Islet of Langerhans (tissue), 1 donor: ENCODE measurements around the gene KIRREL1.

Experiments used
- FAIRE-seq: peaks from one replicate; lab custom pipeline; 2011; peaks lifted over from hg19 to GRCh38; lab: Jason Lieb, UNC

KIRREL1 gene

DNA sequence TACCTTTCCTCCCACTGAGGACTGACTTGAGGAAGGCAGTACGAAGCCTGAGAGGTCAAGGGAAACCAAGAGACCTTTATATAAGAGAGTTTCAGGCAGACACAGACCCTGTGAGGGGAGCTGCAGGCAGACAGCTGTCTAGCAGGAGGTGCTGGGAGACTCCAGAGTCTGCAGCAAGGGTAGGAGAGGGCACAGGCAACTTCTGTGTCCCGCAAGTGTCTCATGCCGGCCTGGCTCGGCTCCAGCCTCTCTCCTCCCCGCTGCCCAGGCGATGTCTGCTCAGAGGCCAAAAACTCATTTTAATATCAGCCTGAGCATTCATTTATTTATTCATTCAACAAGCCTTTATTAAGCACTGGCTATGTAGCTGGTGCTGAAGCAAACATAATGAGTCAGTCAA, 83.0 kb downstream of the KIRREL1 start:
- FAIRE-seq: no peak

DNA sequence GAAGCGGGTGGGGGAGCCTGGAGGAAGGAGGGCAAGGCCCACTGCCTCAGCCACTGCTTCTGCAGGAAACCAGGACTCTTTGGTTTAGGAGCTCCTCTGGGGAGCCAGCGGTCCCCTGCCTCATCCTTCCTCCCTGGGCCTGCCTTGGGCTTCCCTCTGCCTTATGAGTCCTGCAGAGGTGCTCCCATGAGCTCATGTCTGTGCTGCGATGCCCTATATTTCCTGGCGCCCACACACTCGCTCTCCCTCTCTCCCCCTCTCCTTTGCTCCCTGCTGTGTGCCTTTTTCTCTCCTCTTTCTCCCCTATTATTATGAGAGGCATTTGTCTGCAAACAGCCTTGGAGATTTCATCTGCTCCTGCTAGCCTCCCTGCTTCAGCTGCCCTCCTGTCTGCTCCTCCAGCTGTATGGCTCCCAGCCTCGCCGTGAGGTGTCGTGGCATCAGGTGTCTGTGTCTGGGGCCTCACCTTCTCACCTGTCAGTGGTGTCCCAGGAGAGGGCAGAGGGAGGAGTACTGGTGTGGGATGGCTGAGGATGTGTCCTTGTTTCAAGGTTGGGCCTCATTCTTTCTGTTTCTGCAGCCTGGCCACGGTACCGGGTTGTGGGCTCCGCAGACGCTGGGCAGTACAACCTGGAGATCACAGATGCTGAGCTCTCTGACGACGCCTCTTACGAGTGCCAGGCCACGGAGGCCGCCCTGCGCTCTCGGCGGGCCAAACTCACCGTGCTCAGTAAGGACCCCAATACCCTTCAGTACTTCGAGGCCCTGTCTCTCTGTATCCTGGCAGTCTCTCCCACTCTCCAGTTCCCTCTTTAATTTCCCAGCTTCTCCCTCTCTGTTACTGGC, 84.2 kb downstream of the KIRREL1 start:
- FAIRE-seq: no peak

DNA sequence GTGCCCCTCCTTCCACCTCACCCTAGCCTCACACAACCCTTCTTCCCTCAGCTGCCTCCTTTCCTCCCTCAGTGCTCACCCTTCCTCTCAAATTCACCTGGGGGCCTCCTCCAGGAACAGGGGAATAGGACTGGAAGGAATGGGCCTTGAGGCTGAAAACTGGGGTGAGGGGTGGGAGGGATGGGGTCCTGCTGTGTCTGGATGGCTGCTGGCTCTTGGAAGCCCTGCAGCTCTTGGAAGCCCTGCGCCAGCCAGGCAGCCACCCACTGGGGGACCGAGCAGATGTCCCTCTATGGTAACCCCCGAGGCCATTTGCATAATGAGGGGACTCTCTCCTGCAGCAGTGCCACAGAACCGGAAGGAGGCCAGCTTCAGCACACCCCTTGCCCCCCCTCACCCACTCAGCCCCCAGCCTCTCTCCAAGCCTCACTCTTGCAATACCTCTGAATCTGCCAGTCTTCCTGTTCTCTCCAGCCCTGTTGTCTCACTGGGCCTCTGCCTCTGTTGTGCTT, 85.2 kb downstream of the KIRREL1 start:
- no peak for FAIRE-seq

DNA sequence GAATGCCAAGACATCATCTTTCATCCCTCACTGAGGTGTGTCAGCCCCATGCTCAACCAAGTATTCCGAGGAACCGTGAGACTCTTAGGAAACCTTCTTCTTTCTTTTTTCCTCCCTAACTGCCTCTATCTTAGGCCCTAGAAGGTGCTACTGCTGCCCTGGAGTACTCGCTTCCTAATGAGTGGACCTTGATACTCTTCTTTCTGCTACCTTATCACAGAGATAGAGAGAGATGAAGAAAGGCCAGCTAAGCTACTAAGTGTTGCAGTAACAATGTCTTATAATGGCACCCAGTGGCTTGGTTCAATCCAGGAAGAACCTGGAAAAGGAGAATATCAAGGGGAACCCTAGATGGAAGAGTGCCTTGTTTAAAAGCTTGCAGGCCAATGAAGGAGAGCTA, 86.6 kb downstream of the KIRREL1 start:
- no peak for FAIRE-seq

DNA sequence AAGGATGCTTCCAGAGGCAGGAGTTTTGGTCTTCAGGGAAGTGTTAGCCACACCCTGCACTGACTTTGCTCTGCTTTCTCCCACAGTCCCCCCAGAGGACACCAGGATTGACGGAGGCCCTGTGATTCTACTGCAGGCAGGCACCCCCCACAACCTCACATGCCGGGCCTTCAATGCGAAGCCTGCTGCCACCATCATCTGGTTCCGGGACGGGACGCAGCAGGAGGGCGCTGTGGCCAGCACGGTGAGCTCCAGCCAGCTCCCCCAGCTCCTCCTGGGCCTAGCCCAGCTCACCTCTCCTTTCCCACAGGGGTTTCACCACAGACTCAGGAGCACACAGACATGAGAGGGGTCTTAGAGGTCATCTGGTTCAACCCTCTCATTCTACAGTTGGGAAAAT, 90.9 kb downstream of the KIRREL1 start:
- no peak for FAIRE-seq

DNA sequence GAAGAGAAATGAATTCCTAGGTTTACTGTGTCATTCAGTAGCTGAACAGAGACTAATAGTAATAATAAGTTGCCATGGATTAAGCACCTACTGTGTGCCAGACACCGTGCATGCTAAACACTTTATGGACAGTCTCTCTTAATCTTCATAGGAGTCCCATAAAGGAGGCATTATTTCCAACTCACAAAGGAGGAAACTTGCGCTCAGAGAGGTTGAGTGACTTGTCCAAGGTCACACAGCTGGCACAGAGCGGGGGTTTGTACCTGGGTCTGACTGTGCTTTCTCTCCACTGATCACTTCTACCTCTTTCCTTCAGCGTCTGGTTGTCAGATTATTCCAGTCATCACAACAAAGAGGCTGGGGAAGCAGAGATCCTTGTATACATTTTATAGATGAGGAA, 91.3 kb downstream of the KIRREL1 start:
- FAIRE-seq: no peak

DNA sequence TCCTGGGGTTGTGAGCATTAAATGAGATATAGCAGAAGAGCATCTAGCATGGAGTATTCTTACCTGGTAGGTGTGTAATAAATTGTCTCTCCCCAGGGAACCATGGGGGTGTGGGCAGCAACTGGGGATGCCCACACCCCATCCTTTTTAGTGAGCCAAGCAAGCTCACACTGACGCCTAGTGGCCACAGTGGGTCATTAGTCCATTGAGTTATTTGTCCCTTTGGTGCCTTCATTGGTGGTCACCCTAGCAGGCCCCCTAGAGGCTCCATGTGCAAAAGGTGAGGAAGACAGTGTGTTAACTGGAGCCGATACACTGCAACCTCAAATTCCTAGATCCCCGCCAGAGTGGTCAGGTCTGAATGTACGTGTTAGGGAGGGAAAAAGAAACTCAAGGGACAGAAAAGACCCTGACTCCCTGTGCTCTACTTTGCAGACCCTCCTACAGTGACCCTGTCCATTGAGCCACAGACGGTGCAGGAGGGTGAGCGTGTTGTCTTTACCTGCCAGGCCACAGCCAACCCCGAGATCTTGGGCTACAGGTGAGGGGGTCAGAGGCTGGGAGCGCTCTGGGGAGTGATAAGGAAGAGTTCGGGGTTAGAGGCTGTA, 94.0 kb downstream of the KIRREL1 start:
- FAIRE-seq: no peak

DNA sequence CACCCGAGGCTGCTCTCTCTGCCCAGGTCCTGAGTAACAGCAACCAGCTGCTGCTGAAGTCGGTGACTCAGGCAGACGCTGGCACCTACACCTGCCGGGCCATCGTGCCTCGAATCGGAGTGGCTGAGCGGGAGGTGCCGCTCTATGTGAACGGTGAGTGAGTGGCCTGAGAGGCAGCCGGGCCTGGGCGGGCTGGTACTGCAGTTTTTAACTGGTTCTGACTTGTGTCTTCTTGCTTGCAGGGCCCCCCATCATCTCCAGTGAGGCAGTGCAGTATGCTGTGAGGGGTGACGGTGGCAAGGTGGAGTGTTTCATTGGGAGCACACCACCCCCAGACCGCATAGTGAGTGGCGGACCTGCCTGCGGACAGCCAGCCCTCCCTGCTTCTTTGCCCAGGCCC, 96.0 kb downstream of the KIRREL1 start:
- FAIRE-seq: no peak

DNA sequence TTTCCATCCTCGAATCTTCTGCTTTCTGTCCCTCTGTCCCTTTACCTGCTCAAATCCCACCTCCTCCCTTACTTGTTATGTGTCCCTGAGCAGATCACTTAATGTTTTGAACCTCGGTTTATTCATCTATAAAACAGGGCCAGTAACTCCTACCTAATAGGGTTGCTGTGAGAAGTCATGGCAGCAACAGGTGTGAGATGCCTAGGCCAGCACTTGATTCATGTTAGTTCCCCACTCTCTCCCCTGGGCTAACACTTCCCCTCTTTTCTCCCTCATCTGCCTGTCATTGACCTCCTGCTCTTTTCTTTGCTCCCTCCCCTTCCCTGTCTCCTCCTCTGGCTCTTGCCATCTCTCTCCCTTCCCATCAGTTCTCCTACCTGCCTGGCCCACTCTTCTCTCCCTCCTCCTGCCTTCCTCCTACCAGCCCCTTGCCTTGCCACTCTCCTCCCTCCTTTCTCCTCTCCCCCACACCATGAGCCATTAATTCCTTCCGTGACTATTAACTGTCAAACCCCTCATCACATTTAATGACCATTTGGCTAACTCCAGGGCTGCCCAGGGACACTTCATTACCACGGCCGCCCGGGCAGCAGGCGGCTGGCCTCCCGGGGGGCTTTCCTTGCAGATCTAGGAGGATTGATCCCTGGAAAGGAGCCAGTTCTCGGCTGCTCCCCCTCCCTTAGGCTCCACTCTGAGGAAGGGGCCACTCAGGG, 96.6 kb downstream of the KIRREL1 start:
- no peak for FAIRE-seq

DNA sequence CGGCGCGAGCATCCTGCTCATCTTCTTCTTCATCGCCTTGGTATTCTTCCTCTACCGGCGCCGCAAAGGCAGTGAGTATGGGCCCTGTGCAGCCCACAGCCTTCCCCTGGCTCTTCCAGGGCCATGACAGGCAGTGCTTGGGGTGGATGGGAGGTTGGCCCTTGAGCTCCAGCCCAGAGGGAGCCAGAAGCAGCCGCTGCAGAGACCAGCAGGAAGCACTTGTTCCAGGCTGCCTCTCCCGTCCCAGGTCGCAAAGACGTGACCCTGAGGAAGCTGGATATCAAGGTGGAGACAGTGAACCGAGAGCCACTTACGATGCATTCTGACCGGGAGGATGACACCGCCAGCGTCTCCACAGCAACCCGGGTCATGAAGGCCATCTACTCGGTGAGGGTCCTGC, 99.9 kb downstream of the KIRREL1 start:
- no peak for FAIRE-seq

DNA sequence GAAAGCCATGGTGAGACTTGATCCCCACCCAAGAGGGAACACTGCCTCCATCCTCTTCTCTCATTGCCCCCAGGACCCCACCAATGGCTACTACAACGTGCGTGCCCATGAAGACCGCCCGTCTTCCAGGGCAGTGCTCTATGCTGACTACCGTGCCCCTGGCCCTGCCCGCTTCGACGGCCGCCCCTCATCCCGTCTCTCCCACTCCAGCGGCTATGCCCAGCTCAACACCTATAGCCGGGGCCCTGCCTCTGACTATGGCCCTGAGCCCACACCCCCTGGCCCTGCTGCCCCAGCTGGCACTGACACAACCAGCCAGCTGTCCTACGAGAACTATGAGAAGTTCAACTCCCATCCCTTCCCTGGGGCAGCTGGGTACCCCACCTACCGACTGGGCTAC, 101.1 kb downstream of the KIRREL1 start:
- no peak for FAIRE-seq

DNA sequence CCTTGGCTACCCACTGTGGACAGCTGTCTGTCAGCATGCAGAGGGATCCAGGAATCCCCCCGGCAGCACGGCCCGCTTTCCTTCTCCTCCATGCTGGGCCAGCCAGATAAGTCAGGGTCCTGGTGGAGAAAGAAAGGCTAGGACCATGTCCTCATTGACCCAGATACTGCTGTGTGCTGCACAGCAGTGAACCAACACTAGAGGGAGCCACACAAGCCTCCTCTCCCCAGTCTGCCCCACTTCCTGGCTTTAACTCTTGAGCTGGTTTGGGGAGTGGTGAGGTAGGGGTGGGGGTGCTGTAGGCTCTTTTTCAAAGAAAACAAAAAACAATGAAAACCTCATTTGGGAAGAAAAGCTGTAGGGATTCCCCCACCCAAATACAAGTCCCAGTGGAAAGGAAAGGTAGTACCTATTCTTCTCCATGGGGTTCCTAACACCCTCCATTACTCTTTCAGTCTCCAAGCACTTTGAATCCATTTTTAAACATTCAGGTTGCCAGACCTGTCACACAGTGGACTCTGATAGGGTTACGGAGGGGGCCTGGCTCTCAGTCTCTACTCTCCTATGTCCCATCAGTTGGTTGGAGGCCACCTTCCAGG, 102.4 kb downstream of the KIRREL1 start:
- FAIRE-seq: no peak

DNA sequence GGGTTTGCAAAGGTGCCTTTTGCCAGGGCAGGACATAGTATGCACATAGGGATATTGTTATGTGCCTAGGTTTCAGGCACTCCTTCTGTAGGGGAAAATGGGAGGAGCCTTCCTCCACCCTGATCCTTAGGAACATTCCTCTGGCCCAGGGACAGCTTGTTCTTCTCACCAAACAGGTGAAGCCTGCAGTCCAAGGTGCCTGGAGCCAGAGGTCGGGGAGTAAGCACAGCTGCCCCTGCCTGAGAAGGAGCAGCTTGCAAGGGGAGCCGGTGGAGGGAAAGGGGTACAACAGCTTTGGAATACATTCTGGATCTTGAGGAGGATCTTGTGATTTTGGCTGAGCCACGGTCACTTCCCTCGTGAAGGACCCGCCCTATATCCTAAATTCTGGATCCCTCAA, 104.8 kb downstream of the KIRREL1 start:
- FAIRE-seq: no peak

DNA sequence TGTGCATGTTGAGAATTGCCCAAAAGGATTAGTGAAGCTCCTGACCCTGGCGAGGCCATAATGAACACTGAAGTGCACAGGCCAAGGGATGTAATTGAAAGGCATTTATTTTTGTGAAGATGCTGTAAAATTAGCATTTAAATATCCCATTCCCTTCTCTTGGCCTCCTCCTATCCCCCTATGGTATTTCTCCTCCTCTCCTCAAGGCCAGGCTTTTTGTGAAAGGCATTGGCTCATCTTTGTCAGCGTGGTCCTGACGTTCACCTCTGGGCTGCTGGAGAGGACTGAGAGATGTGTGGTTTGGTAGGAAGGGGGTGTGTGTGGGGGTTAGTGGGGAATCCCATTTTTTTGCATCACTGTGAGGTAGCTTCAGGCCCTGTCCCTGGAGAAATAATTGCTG, 105.7 kb downstream of the KIRREL1 start:
- FAIRE-seq: no peak

DNA sequence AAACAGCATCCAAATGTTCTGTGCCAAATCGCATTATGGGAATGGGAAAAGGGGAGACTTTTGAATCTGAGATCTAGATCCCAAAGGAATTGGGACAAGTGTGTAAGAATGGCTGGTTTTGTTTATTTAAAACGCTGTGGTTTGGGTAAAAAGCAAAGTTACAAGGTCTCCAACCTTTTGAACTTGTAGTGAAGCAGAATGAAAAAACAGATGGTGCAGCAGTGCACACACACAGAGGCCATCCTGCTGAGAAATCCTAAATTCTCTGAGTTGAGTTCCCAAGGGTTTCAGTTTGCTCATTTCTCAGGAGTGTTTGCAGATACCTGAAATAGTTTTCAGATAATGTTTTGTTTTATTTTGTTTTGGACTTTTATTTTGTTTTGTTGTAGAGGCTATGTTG, 107.1 kb downstream of the KIRREL1 start:
- no peak for FAIRE-seq

DNA sequence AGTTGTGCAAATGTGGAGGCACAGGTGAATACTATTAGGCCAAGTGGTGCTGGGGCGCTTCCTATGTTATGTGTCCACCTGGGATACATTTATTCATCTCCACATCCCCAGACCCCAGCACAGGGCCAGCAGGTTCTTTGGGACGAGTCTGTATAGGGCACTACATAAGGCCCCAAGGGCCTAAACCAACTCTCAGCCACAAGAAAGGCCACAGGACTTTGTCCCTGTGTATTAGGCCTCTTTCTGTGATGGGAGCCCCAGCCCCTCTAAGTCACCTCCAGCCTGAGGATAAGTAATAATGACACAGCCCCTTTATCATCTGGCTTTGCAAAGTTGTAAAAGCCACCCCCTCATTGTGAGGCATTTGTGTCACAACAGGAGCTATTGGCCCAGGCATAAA, 108.0 kb downstream of the KIRREL1 start:
- no peak for FAIRE-seq

DNA sequence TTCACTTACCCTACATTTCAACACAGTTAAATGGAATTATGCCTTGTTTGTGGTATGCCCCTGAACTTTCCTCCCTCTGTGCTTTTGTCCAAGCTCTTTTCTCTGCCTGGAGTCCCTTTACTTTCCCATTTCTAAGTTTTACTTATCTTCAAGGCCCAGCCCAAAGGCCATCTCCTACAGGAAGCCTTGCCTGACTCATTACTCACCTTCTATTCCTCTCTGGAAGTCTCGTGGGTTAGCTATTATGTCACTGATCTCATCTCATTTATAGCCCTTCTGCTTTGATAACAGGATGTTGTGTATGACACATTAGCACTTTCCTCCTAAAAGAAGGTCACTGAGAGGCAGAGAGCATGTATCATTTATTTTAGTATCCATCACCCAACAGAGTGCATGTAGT, 108.5 kb downstream of the KIRREL1 start:
- FAIRE-seq: no peak

DNA sequence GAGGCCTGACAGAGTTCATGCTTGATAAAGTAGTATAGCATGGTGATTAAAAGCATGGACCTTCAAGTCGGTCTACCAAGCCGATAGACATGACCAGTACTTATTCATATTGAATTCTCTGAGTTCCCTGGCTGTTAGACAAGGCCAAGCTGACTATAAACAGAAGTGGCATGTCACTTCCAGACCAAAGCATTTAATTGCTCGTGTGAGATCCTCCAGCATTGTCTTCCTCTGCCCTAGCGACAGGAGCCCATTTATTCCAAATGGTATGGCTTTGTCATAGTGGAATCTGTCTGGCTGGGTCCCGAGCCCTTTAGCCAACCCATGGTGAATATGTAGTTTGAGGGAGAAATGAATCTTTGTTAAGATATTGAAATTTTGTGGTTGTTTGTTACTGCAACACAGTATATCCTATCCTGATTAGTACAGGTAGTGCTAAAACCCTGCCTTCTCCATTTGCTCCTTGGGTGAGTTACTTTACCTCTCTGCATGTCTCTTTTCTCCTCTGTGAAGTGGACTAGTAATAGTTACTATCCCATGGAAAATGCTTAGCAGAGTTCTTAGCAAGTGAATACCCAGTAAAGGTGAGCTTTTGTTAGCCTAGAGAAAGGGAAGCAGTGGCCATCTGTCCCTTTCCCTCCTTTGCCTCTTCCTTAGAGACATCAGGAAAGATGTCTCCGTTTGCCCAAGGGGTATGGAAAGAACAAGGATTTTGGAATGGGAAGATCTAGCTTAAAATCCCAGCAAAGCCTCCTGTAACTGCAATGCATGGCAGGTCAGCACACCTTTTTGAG, 109.6 kb downstream of the KIRREL1 start:
- no peak for FAIRE-seq

DNA sequence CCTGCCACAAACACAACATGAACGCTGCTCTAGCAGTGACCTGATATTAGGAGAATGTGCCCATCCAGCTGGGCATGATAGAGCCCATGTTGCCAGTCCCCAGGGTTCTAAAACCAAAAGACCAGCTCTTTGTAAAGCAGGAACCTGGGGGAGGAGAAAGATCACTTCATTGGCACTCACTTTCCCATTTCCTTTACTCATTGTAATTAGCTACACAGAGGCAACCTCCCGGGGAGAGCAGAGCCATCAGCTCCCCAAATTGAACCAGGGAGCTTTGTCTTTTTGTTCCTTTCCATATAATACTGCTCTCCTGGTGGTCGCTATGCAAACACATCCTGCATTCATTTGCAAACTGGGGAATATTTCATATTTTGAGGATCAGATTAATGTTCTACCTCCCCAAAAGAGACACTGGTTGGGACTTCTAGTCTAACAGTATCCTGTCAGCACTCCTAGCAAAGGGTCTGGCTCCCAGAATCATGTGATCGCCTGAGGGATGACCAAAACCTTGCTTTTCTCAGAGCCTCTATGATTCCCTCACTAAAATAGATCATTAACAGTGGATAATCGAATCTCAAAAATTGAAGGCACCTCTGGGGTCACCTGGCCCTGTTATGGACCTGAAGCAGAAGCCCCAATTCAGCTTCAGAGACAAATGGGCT, 110.5 kb downstream of the KIRREL1 start:
- FAIRE-seq: no peak

DNA sequence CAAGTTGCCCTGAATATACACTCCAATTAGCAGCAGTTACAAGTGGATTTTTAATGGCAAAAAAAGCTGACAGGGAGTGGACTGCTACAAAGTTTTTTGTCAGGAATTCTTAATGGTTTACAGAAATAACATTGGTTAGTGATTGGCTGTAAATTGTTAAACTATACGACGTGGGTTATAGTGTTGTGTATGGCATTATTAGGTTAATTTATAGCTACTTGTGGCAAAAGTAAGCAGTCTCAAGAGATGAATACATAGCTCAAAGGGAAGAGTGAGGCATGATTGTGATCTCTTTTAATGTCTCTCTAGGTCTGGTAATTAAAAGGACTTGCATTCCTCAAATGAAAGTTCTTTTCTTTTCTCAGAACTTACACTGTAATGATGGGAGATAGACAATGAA, 111.4 kb downstream of the KIRREL1 start:
- no peak for FAIRE-seq

DNA sequence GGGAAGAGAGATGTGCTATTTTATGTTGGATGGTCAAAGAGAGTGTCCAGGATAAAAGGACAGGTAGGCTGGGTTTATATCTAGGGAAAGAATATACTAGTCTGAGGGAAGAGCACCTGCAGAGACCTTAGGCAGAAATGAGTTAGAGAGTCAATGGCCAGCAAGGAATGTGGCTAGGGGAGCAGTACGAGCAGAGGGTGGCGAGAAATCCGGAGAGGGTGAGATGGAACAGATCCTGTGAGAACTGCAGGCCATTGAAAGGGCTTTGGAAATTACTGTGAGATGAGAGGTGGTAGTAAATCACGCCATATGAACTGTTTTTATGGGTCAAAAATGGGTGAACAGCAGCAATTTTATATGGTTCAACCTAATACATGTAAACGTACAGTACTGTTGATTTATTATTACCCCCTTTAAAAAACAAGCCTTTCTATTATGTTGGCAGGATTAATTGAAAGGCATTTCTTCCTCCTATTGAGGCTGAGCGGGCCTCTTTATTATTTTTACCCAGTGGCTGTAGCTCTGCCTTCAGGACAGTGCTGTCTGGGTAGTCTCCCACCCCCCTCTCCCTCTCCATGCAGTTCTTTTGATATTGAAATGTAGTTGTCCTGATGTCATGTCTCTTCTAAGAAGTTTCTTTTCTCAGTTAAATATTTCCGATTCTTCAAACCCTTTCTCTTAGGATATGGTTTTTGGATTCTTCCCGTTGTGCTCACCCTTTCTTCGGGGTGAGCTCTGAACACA, 112.1 kb downstream of the KIRREL1 start:
- FAIRE-seq: no peak
